K562 (cell line): ENCODE measurements around the gene CGNL1. TPM values are rescaled to one million over a fixed set of nuclear protein-coding genes. Genes with fewer than 3 reads are reported as not detected.

Experiments used
- ATAC-seq: fragments of 200-7000 bp; cut with Tn5 transposase; 3 replicates; pipeline ENCODE4 v1.9.1; 2020; ENCODE audit warnings: moderate library complexity
- BruUV-seq: library from RNA; stranded (reverse); fragments of 400-500 nt; replicated peaks from 2 replicates; lab custom pipeline; 2021; lab: Mats Ljungman, UMichigan
- CTCF ChIA-PET: fragments of 300-600 bp; formaldehyde crosslinking; extraction: SDS; loops from one replicate; lab custom pipeline; 2021; ENCODE audit warnings: low intra/inter-chr PET ratio; lab: Yijun Ruan, JAX
- POLR2A ChIA-PET: fragments of 300-600, 350-650 bp; sonication (Branson Sonifier 250); formaldehyde crosslinking; extraction: SDS; loops from one replicate; lab custom pipeline; 2021; ENCODE audit warnings: antibody characterized with exemption, inconsistent platforms; lab: Yijun Ruan, JAX
- DNase-seq, 4 experiments: peaks; one replicate each; pipeline versions ENCODE4 v3.0.0 to v3.0.0-alpha.2; 2011 to 2018; ENCODE audit warnings: low spot score in 3 of 4, mixed read lengths in 3 of 4; ENCODE audit errors: extremely low read depth in 1 of 4
- FAIRE-seq: peaks from 2 replicates; lab custom pipeline; 2011; peaks lifted over from hg19 to GRCh38; lab: Jason Lieb, UNC
- H2AFZ ChIP-seq: 2 replicates; pipeline ENCODE4 v1.6.0; 2011; ENCODE audit warnings: low read depth, low read length, control low read depth, inconsistent platforms
- H3K27ac ChIP-seq: fragments of 200-600 bp; 3 replicates; pipeline ENCODE4 v1.8.0; 2011; ENCODE audit warnings: low read depth, mild to moderate bottlenecking, control low read depth, inconsistent platforms, low read length, moderate library complexity, mixed read lengths; ENCODE audit errors: extremely low read depth
- H3K27me3 ChIP-seq, 2 experiments: fragments of 300-600 bp in 1 of 2; 2 replicates in 1 of 2; 3 replicates in 1 of 2; pipeline versions ENCODE4 v1.6.0 to v1.8.0; 2011; ENCODE audit warnings: inconsistent platforms in 2 of 2, low read length in 2 of 2, mild to moderate bottlenecking in 1 of 2, mixed read lengths in 1 of 2, moderate library complexity in 1 of 2; ENCODE audit not compliant: control insufficient read depth in 2 of 2, insufficient read depth in 2 of 2
- H3K36me3 ChIP-seq: fragments of 300-600 bp; 3 replicates; pipeline ENCODE4 v1.8.0; 2011; ENCODE audit warnings: mild to moderate bottlenecking, low read length, inconsistent platforms; ENCODE audit not compliant: control insufficient read depth, insufficient read depth
- H3K4me1 ChIP-seq, 2 experiments: fragments of 200-600 bp in 1 of 2; replicated peaks in 1 of 2; 2 replicates in 1 of 2; 3 replicates in 1 of 2; pipeline versions ENCODE4 v1.5.1 to v1.8.0; 2011; ENCODE audit warnings: inconsistent platforms in 2 of 2, low read length in 2 of 2, mild to moderate bottlenecking in 1 of 2, mixed read lengths in 1 of 2, moderate library complexity in 1 of 2; ENCODE audit not compliant: control insufficient read depth in 2 of 2, insufficient read depth in 2 of 2
- H3K4me2 ChIP-seq: 2 replicates; pipeline ENCODE4 v1.6.1; 2011; ENCODE audit warnings: low read length, control low read depth, inconsistent platforms, mixed read lengths; ENCODE audit not compliant: insufficient read depth
- H3K4me3 ChIP-seq: fragments of 200-600 bp; sonication (generic), shearing (Covaris generic); 2 replicates; pipeline ENCODE4 v1.5.1; 2016; ENCODE audit warnings: control low read depth, inconsistent platforms
- H3K79me2 ChIP-seq: fragments of 200-600 bp; 3 replicates; pipeline ENCODE4 v1.8.0; 2011; ENCODE audit warnings: low read length, inconsistent platforms; ENCODE audit not compliant: control insufficient read depth, insufficient read depth
- H3K9ac ChIP-seq, 2 experiments: 2 replicates each; pipeline versions ENCODE4 v1.6.0 to v1.6.1; 2011; ENCODE audit warnings: low read depth in 2 of 2, low read length in 2 of 2, control low read depth in 1 of 2, inconsistent platforms in 1 of 2, mild to moderate bottlenecking in 1 of 2, mixed read lengths in 1 of 2; ENCODE audit not compliant: insufficient read depth in 1 of 2
- H3K9me1 ChIP-seq: one replicate; pipeline ENCODE4 v1.6.0; 2011; ENCODE audit warnings: inconsistent platforms, mild to moderate bottlenecking, low read length, moderate library complexity; ENCODE audit not compliant: control insufficient read depth, insufficient read depth
- H3K9me3 ChIP-seq: replicated peaks from 2 replicates; pipeline ENCODE4 v1.5.1; 2011; ENCODE audit warnings: low read depth, low read length, inconsistent platforms; ENCODE audit not compliant: control insufficient read depth, insufficient read depth
- H4K20me1 ChIP-seq: replicated peaks from 2 replicates; pipeline ENCODE4 v1.6.1; 2011; ENCODE audit warnings: low read length, inconsistent platforms, mixed read lengths; ENCODE audit not compliant: control insufficient read depth, insufficient read depth
- CTCF ChIP-seq, 3 experiments: IDR thresholded peaks in 2 of 3; conservative IDR thresholded peaks in 1 of 3; 2 replicates each; pipeline ENCODE4 v1.5.1; 2011 to 2012; ENCODE audit warnings: low read length in 3 of 3, mild to moderate bottlenecking in 3 of 3, control low read depth in 2 of 3, improper control_type of control experiment in 1 of 3, inconsistent platforms in 1 of 3, low read depth in 1 of 3, mixed read lengths in 1 of 3, moderate library complexity in 1 of 3; ENCODE audit not compliant: insufficient read depth in 2 of 3
- DIDO1 ChIP-seq: fragments of 450-650 bp; IDR thresholded peaks from 2 replicates; pipeline ENCODE4 v1.6.1; 2016; ENCODE audit warnings: low read depth, missing biosample characterization, missing genetic modification characterization
- FOXP1 ChIP-seq: sonication (generic); formaldehyde crosslinking; IDR thresholded peaks from 2 replicates; pipeline ENCODE4 v1.8.0; 2022; ENCODE audit warnings: mild to moderate bottlenecking, missing genetic modification reagents
- HDAC1 ChIP-seq, 2 experiments: fragments of 450-650 bp; IDR thresholded peaks; 2 replicates each; pipeline ENCODE4 v1.6.1; 2016 to 2017; ENCODE audit warnings: inconsistent platforms in 1 of 2, mild to moderate bottlenecking in 1 of 2, moderate library complexity in 1 of 2
- HOXB6 ChIP-seq: fragments of 250-450 bp; sonication (Bioruptor Pico); IDR thresholded peaks from 2 replicates; pipeline ENCODE4 v1.5.1; 2022; ENCODE audit warnings: mild to moderate bottlenecking, borderline replicate concordance
- L3MBTL2 ChIP-seq: fragments of 450-650 bp; IDR thresholded peaks from 2 replicates; pipeline ENCODE4 v1.6.1; 2016; ENCODE audit warnings: mild to moderate bottlenecking, moderate library complexity
- PRMT5 ChIP-seq: sonication (generic); formaldehyde crosslinking; IDR thresholded peaks from 2 replicates; pipeline ENCODE4 v1.5.0; 2020; ENCODE audit warnings: missing genetic modification reagents
- RAD21 ChIP-seq, 2 experiments: fragments of 250-450 bp in 1 of 2; fragments of 450-650 bp in 1 of 2; sonication (Bioruptor Pico) in 1 of 2; formaldehyde crosslinking in 1 of 2; IDR thresholded peaks in 1 of 2; conservative IDR thresholded peaks in 1 of 2; 2 replicates each; pipeline versions ENCODE4 v1.4.0 to v1.8.0; 2020 to 2022; ENCODE audit warnings: mild to moderate bottlenecking in 2 of 2, moderate library complexity in 1 of 2
- RCOR1 ChIP-seq, 2 experiments: IDR thresholded peaks; 2 replicates each; pipeline ENCODE4 v1.6.1; 2012; ENCODE audit warnings: low read depth in 2 of 2, low read length in 2 of 2, borderline replicate concordance in 1 of 2, improper control_type of control experiment in 1 of 2
- SMC3 ChIP-seq: conservative IDR thresholded peaks from 2 replicates; pipeline ENCODE4 v1.6.1; 2011; ENCODE audit warnings: low read depth, low read length, improper control_type of control experiment; ENCODE audit not compliant: insufficient read depth
- ZBTB26 ChIP-seq: fragments of 450-650 bp; formaldehyde crosslinking; IDR thresholded peaks from 2 replicates; pipeline ENCODE4 v1.4.0; 2022; ENCODE audit warnings: missing genetic modification characterization
- ZBTB34 ChIP-seq: fragments of 250-450 bp; sonication (Bioruptor Pico); IDR thresholded peaks from 2 replicates; pipeline ENCODE4 v1.8.0; 2021; ENCODE audit warnings: mild to moderate bottlenecking, moderate library complexity
- ZFP91 ChIP-seq: sonication (generic); formaldehyde crosslinking; IDR thresholded peaks from 2 replicates; pipeline ENCODE4 v1.8.0; 2022; ENCODE audit warnings: mild to moderate bottlenecking, missing genetic modification reagents
- ZFPM2 ChIP-seq: fragments of 250-450 bp; sonication (Bioruptor Pico); IDR thresholded peaks from 2 replicates; pipeline ENCODE4 v1.5.1; 2022; ENCODE audit warnings: mild to moderate bottlenecking
- ZNF143 ChIP-seq: sonication (generic); formaldehyde crosslinking; IDR thresholded peaks from 2 replicates; pipeline ENCODE4 v1.9.0; 2022; ENCODE audit warnings: mild to moderate bottlenecking, missing genetic modification reagents
- ZNF24 ChIP-seq: fragments of 450-650 bp; IDR thresholded peaks from 2 replicates; pipeline ENCODE4 v1.6.1; 2016
- WGBS: fragments of 100-300 bp; shearing (Covaris generic); methylation state at CpG from one replicate; pipeline ENCODE4 v1.1.6; 2016; ENCODE audit warnings: low coverage, mixed read lengths; ENCODE audit not compliant: insufficient coverage; ENCODE audit errors: missing lambda C conversion rate; 5-methylcytosine and 5-hydroxymethylcytosine counted together
- in situ Hi-C: fragments of 300-500 bp; cut with MboI; formaldehyde crosslinking; loops from 4 replicates; pipeline ENCODE4 v1.15.0; 2018; ENCODE audit warnings: inconsistent platforms, mixed read lengths
- intact Hi-C: fragments of 100-400 bp; cut with micrococcal nuclease; formaldehyde crosslinking; loops from 2 replicates; pipeline ENCODE4 v1.14.2; 2022
- polyA plus RNA-seq, 8 experiments: library from polyadenylated mRNA; depleted of rRNA in 4 of 8; stranded (reverse) in 5 of 8; unstranded in 3 of 8; fragments of >200 nt; fragmentation: Nextera tagmentation in 2 of 8; fragmentation: Illumina TruSeq in 1 of 8; extraction: Ambion mirVana in 2 of 8; extraction: Trizol in 1 of 8; gene quantifications; 2 replicates each; pipeline versions ENCODE4 v1.2.1 to v1.2.3, GENCODE V29; 2011 to 2014; ENCODE audit warnings: inconsistent platforms in 1 of 8, missing spikeins in 1 of 8
- total RNA-seq, 7 experiments: library from RNA; depleted of rRNA in 6 of 7; stranded (reverse); fragments of >200 nt in 6 of 7; fragmentation: Illumina TruSeq in 2 of 7; extraction: Trizol in 2 of 7; gene quantifications; 2 replicates each; pipeline versions ENCODE4 v1.2.1 to v1.2.3, GENCODE V29; 2011 to 2021; ENCODE audit warnings: low replicate concordance in 1 of 7

CGNL1 gene
- total and polyA plus RNA-seq, 9 of the 15 experiments (the other 6 are each of a cell fraction or from before 2014, with no cell fraction given): 0.01 to 0.07 TPM; not detected in 7

GRCh38 chr15:57503051-57503702 is 126.9 kb downstream of the CGNL1 start:
- DNase-seq (peak; percentile 47 to 63 (median 62)), ATAC-seq (peak; percentile 98), FAIRE-seq (peak; percentile 69)
- H3K4me2 ChIP-seq: no peak overlapping the region
- H3K4me1 ChIP-seq: no peaks in the 10 kb centered on the region
- no peaks in the 10 kb centered on the region for H3K79me2 ChIP-seq
- in situ Hi-C loops (no loop called here), intact Hi-C loops (no loop called here)
- H3K4me3 ChIP-seq: no peak overlapping the region
- ChIA-PET CTCF (interaction anchor here (0.6 to 1.5 kb wide), 2 partner anchors 162 to 163 kb away, joined by 3 to 5 read pairs; no protein-coding TSS in a partner anchor), POLR2A (interaction anchor here (0.8 kb wide), 2 partner anchors 12 to 77 kb away, joined by 3 to 4 read pairs; no protein-coding TSS in a partner anchor)
- no peaks in the 10 kb centered on the region for H4K20me1 ChIP-seq
- H2AFZ ChIP-seq: no peak overlapping the region
- H3K27ac ChIP-seq: no peak overlapping the region
- no TSS peak for BruUV-seq
- WGBS: 3% methylated on average over 6 of the region's 6 CpGs
- H3K36me3 ChIP-seq: no peaks in the 10 kb centered on the region
- no peaks in the 10 kb centered on the region for H3K9me3 ChIP-seq
- H3K27me3 ChIP-seq: peaks cover 20 to 48% of the 10 kb centered on the region in 2 experiments; a peak in 4 of 5 replicates
- peaks cover 3% of the 10 kb centered on the region for H3K9me1 ChIP-seq
- no peak overlapping the region for H3K9ac ChIP-seq
- TF ChIP-seq HDAC1 (IDR thresholded peaks at IDR 0.05) (no peak), ZBTB34 (CRISPR knock-in tag) (no peak), RCOR1 (IDR thresholded peaks at IDR 0.05; ENCODE audit: borderline replicate concordance in 1 of 2, low read depth in 2 of 2, low read length in 2 of 2) (0 out of 4 replicates have a peak, but pooled peaks of 1 of the 2 experiments have one; percentile 12), CTCF (IDR thresholded peaks at IDR 0.05 in 2 of 3, conservative IDR thresholded peaks at IDR 0.05 in 1 of 3; ENCODE audit: insufficient read depth in 2 of 3, low read depth in 1 of 3, low read length in 3 of 3) (peak; percentile 51 to 61 (median 57)), ZBTB26 (CRISPR knock-in tag) (no peak), L3MBTL2 (no peak), RAD21 (CRISPR knock-in tag; conservative IDR thresholded peaks at IDR 0.05 in 1 of 2, IDR thresholded peaks at IDR 0.05 in 1 of 2) (peak in 1 of 2 experiments; percentile 59; a peak in 2 of 4 replicates), HOXB6 (CRISPR knock-in tag) (no peak), ZNF24 (no peak), PRMT5 (CRISPR knock-in tag) (no peak), DIDO1 (tag) (peak; percentile 15; the same call in 1 of the 2 replicates), SMC3 (peak; percentile 62), ZNF143 (CRISPR knock-in tag) (no peak), FOXP1 (CRISPR knock-in tag) (no peak), ZFPM2 (CRISPR knock-in tag) (no peak), ZFP91 (CRISPR knock-in tag) (no peak)
